ENCODE data around the gene TIGD3.

DNA sequence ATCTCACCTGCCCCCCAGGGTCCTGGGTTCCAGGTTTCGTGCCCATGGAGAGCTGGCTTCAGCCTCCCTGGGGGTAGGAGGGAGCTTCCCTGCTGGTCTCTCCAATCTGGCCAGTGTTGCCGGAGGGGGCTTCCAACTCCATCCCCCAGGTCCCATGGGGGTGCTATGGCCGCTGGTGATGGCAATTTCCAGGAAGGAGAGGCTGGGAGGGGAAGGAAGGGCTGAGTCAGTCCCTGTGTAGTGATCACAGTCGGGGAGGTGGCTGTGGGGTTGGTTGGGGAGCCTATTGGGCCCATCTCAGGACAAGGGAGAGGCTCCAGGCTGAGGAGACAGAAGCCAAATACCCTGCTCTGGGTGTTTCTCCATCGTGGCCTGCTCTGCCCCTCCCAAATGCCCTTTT is 45.5 kb upstream of the TIGD3 start:
- TF ChIP-seq EZH2 (IDR thresholded peaks at IDR 0.05; ENCODE audit: borderline replicate concordance, low read length) = no peak
- TF ChIP-seq, protein P1, sequence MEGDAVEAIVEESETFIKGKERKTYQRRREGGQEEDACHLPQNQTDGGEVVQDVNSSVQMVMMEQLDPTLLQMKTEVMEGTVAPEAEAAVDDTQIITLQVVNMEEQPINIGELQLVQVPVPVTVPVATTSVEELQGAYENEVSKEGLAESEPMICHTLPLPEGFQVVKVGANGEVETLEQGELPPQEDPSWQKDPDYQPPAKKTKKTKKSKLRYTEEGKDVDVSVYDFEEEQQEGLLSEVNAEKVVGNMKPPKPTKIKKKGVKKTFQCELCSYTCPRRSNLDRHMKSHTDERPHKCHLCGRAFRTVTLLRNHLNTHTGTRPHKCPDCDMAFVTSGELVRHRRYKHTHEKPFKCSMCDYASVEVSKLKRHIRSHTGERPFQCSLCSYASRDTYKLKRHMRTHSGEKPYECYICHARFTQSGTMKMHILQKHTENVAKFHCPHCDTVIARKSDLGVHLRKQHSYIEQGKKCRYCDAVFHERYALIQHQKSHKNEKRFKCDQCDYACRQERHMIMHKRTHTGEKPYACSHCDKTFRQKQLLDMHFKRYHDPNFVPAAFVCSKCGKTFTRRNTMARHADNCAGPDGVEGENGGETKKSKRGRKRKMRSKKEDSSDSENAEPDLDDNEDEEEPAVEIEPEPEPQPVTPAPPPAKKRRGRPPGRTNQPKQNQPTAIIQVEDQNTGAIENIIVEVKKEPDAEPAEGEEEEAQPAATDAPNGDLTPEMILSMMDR (IDR thresholded peaks at IDR 0.05; ENCODE audit: low read length) = no peak
